SK-N-SH (cell line): ENCODE measurements around the gene RNF157.

Source experiments
- CTCF ChIP-seq: fragments of 200-600 bp; sonication (generic); IDR thresholded peaks from 2 replicates; pipeline ENCODE4 v1.6.1; 2017; ENCODE audit warnings: antibody characterized with exemption, mild to moderate bottlenecking, moderate library complexity
- ELF1 ChIP-seq: IDR thresholded peaks from 2 replicates; pipeline ENCODE4 v1.4.0; 2012
- FOXM1 ChIP-seq: IDR thresholded peaks from 2 replicates; pipeline ENCODE4 v1.4.0; 2012; ENCODE audit warnings: low read depth, mild to moderate bottlenecking
- MAX ChIP-seq: IDR thresholded peaks from 2 replicates; pipeline ENCODE4 v1.4.0; 2012; ENCODE audit warnings: low read depth
- NFIC ChIP-seq: IDR thresholded peaks from 2 replicates; pipeline ENCODE4 v1.4.0; 2012; ENCODE audit warnings: borderline replicate concordance
- POLR2AphosphoS5 ChIP-seq: IDR thresholded peaks from 2 replicates; pipeline ENCODE4 v1.6.1; 2012; ENCODE audit warnings: low read depth, low read length
- RAD21 ChIP-seq: IDR thresholded peaks from 2 replicates; pipeline ENCODE4 v1.6.1; 2012; ENCODE audit warnings: mild to moderate bottlenecking, low read length
- RXRA ChIP-seq: IDR thresholded peaks from 2 replicates; pipeline ENCODE4 v1.4.0; 2012; ENCODE audit warnings: low read depth, mild to moderate bottlenecking, borderline replicate concordance
- TAF1 ChIP-seq: IDR thresholded peaks from 2 replicates; pipeline ENCODE4 v1.6.1; 2012; ENCODE audit warnings: low read depth, mild to moderate bottlenecking, low read length, moderate library complexity, borderline replicate concordance
- ZBTB33 ChIP-seq: IDR thresholded peaks from 2 replicates; pipeline ENCODE4 v1.4.0; 2012; ENCODE audit warnings: low read depth, borderline replicate concordance
- TF ChIP-seq, protein P1 (sequence below): IDR thresholded peaks from 2 replicates; pipeline ENCODE4 v1.6.1; 2012; ENCODE audit warnings: mild to moderate bottlenecking, low read depth, low read length, moderate library complexity

- TF ChIP-seq MAX (no peak), CTCF (no peak), TAF1 (no peak), POLR2AphosphoS5 (no peak), ZBTB33 (no peak), NFIC (no peak), ELF1 (no peak), RXRA (no peak), FOXM1 (no peak), RAD21 (no peak)
- TF ChIP-seq, protein P1, sequence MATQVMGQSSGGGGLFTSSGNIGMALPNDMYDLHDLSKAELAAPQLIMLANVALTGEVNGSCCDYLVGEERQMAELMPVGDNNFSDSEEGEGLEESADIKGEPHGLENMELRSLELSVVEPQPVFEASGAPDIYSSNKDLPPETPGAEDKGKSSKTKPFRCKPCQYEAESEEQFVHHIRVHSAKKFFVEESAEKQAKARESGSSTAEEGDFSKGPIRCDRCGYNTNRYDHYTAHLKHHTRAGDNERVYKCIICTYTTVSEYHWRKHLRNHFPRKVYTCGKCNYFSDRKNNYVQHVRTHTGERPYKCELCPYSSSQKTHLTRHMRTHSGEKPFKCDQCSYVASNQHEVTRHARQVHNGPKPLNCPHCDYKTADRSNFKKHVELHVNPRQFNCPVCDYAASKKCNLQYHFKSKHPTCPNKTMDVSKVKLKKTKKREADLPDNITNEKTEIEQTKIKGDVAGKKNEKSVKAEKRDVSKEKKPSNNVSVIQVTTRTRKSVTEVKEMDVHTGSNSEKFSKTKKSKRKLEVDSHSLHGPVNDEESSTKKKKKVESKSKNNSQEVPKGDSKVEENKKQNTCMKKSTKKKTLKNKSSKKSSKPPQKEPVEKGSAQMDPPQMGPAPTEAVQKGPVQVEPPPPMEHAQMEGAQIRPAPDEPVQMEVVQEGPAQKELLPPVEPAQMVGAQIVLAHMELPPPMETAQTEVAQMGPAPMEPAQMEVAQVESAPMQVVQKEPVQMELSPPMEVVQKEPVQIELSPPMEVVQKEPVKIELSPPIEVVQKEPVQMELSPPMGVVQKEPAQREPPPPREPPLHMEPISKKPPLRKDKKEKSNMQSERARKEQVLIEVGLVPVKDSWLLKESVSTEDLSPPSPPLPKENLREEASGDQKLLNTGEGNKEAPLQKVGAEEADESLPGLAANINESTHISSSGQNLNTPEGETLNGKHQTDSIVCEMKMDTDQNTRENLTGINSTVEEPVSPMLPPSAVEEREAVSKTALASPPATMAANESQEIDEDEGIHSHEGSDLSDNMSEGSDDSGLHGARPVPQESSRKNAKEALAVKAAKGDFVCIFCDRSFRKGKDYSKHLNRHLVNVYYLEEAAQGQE, result no peak
Measured at GRCh38 chr17:76092526-76093413, 147.5 kb downstream of the RNF157 start.
